HepG2 (cell line): ENCODE data around the gene PREX1. TPM values are rescaled to one million over a fixed set of nuclear protein-coding genes. Genes with fewer than 3 reads are reported as not detected.

Source experiments
- ATAC-seq: fragments of 200-7000 bp; cut with Tn5 transposase; 3 replicates; pipeline ENCODE4 v1.9.1; 2020; ENCODE audit warnings: mild to moderate bottlenecking, moderate library complexity
- BruUV-seq: library from RNA; stranded (reverse); fragments of 400-500 nt; replicated peaks from 2 replicates; lab custom pipeline; 2021; lab: Mats Ljungman, UMichigan
- CTCF ChIA-PET: fragments of 300-600 bp; formaldehyde crosslinking; extraction: SDS; loops from one replicate; lab custom pipeline; 2021; ENCODE audit warnings: low total read pairs, inconsistent platforms, low intra/inter-chr PET ratio; lab: Yijun Ruan, JAX
- POLR2A ChIA-PET: fragments of 350-600 bp; sonication (Branson Sonifier 250); formaldehyde crosslinking; loops from one replicate; lab custom pipeline; 2020; ENCODE audit warnings: antibody characterized with exemption, inconsistent platforms; lab: Yijun Ruan, JAX
- DNase-seq: peaks from one replicate; pipeline ENCODE4 v3.0.0-alpha.2; 2015; ENCODE audit warnings: low spot score
- FAIRE-seq: peaks from 3 replicates; lab custom pipeline; 2011; peaks lifted over from hg19 to GRCh38; lab: Jason Lieb, UNC
- H2AFZ ChIP-seq: one replicate; pipeline ENCODE4 v1.6.1; 2011; ENCODE audit warnings: low read length, inconsistent platforms
- H3K27ac ChIP-seq: fragments of 300-600 bp; 3 replicates; pipeline ENCODE4 v1.8.0; 2011; ENCODE audit warnings: mixed run types, mild to moderate bottlenecking, mixed read lengths, low read length, inconsistent platforms; ENCODE audit not compliant: insufficient read depth; ENCODE audit errors: extremely low read length
- H3K27me3 ChIP-seq, 2 experiments: fragments of 200-600 bp in 1 of 2; 2 replicates in 1 of 2; 3 replicates in 1 of 2; pipeline versions ENCODE4 v1.6.0 to v1.8.0; 2011; ENCODE audit warnings: low read length in 2 of 2, mild to moderate bottlenecking in 2 of 2, moderate library complexity in 2 of 2, inconsistent platforms in 1 of 2; ENCODE audit not compliant: insufficient read depth in 2 of 2, control insufficient read depth in 1 of 2
- H3K36me3 ChIP-seq, 2 experiments: fragments of 200-600 bp in 1 of 2; replicated peaks in 1 of 2; 2 replicates in 1 of 2; 3 replicates in 1 of 2; pipeline versions ENCODE4 v1.5.1 to v1.8.0; 2011; ENCODE audit warnings: low read length in 2 of 2, inconsistent platforms in 1 of 2; ENCODE audit not compliant: insufficient read depth in 2 of 2, control insufficient read depth in 1 of 2
- H3K4me1 ChIP-seq: 2 replicates; pipeline ENCODE4 v1.5.1; 2012; ENCODE audit warnings: low read length, inconsistent platforms; ENCODE audit not compliant: insufficient read depth
- H3K4me2 ChIP-seq: 2 replicates; pipeline ENCODE4 v1.6.0; 2011; ENCODE audit warnings: low read depth, low read length, inconsistent platforms
- H3K4me3 ChIP-seq, 3 experiments: fragments of 200-600 bp in 1 of 3; sonication (generic), shearing (Covaris generic) in 1 of 3; replicated peaks in 1 of 3; 2 replicates each; pipeline ENCODE4 v1.5.1; 2011 to 2016; ENCODE audit warnings: low read length in 3 of 3, inconsistent platforms in 2 of 3, low read depth in 2 of 3, mild to moderate bottlenecking in 2 of 3, control low read depth in 1 of 3, mixed read lengths in 1 of 3; ENCODE audit not compliant: insufficient read depth in 1 of 3
- H3K79me2 ChIP-seq: one replicate; pipeline ENCODE4 v1.6.1; 2011; ENCODE audit warnings: low read length, inconsistent platforms; ENCODE audit not compliant: insufficient read depth
- H3K9ac ChIP-seq: 2 replicates; pipeline ENCODE4 v1.6.0; 2011; ENCODE audit warnings: mild to moderate bottlenecking, low read depth, low read length, inconsistent platforms; ENCODE audit not compliant: insufficient read depth
- H3K9me3 ChIP-seq: 2 replicates; pipeline ENCODE4 v1.5.1; 2012; ENCODE audit warnings: mild to moderate bottlenecking, low read length
- H4K20me1 ChIP-seq: 2 replicates; pipeline ENCODE4 v1.6.0; 2011; ENCODE audit warnings: inconsistent platforms, mild to moderate bottlenecking, low read length, moderate library complexity; ENCODE audit not compliant: insufficient read depth
- ADNP ChIP-seq: sonication (generic); formaldehyde crosslinking; IDR thresholded peaks from 2 replicates; pipeline ENCODE4 v1.4.0; 2020; ENCODE audit warnings: missing genetic modification reagents
- ATF3 ChIP-seq: sonication (generic); formaldehyde crosslinking; IDR thresholded peaks from 2 replicates; pipeline ENCODE4 v1.4.0; 2020; ENCODE audit warnings: missing genetic modification reagents
- FUBP1 ChIP-seq: sonication (generic); formaldehyde crosslinking; IDR thresholded peaks from 2 replicates; pipeline ENCODE4 v1.5.1; 2020; ENCODE audit warnings: missing genetic modification reagents, mild to moderate bottlenecking, borderline replicate concordance
- IKZF5 ChIP-seq: IDR thresholded peaks from 2 replicates; pipeline ENCODE4 v1.6.1; 2018; ENCODE audit warnings: missing genetic modification reagents, mild to moderate bottlenecking, missing compliant biosample characterization
- MEF2D ChIP-seq: sonication (generic); formaldehyde crosslinking; IDR thresholded peaks from 2 replicates; pipeline ENCODE4 v1.5.1; 2020; ENCODE audit warnings: mild to moderate bottlenecking, missing genetic modification reagents
- NFKBIZ ChIP-seq: IDR thresholded peaks from 2 replicates; pipeline ENCODE4 v1.6.1; 2018; ENCODE audit warnings: missing genetic modification reagents, missing compliant biosample characterization
- NFYB ChIP-seq: sonication (generic); formaldehyde crosslinking; IDR thresholded peaks from 2 replicates; pipeline ENCODE4 v1.4.0; 2020; ENCODE audit warnings: missing genetic modification reagents
- PAF1 ChIP-seq: IDR thresholded peaks from 2 replicates; pipeline ENCODE4 v1.6.1; 2016; ENCODE audit warnings: missing genetic modification reagents, missing compliant biosample characterization
- POGZ ChIP-seq: sonication (generic); formaldehyde crosslinking; IDR thresholded peaks from 2 replicates; pipeline ENCODE4 v1.4.0; 2020; ENCODE audit warnings: mild to moderate bottlenecking, missing genetic modification reagents
- SOX13 ChIP-seq, 3 experiments: fragments of 450-650 bp in 1 of 3; sonication (generic) in 1 of 3; formaldehyde crosslinking in 1 of 3; IDR thresholded peaks in 2 of 3; conservative IDR thresholded peaks in 1 of 3; 2 replicates each; pipeline versions ENCODE4 v1.5.0 to v1.6.1; 2016 to 2020; ENCODE audit warnings: antibody characterized with exemption in 1 of 3, mild to moderate bottlenecking in 1 of 3, missing compliant biosample characterization in 1 of 3, missing genetic modification reagents in 1 of 3, moderate library complexity in 1 of 3
- YY1 ChIP-seq: IDR thresholded peaks from 2 replicates; pipeline ENCODE4 v1.6.1; 2011; ENCODE audit warnings: low read length, low read depth, moderate library complexity, mild to moderate bottlenecking; ENCODE audit not compliant: insufficient read depth, insufficient replicate concordance
- ZBTB21 ChIP-seq: sonication (generic); formaldehyde crosslinking; IDR thresholded peaks from 2 replicates; pipeline ENCODE4 v1.4.0; 2020; ENCODE audit warnings: missing genetic modification reagents
- ZNF121 ChIP-seq: sonication (generic); formaldehyde crosslinking; IDR thresholded peaks from 2 replicates; pipeline ENCODE4 v1.5.0; 2020; ENCODE audit warnings: mild to moderate bottlenecking, missing genetic modification reagents
- ZNF251 ChIP-seq: sonication (generic); formaldehyde crosslinking; IDR thresholded peaks from 2 replicates; pipeline ENCODE4 v1.9.0; 2021; ENCODE audit warnings: mild to moderate bottlenecking, missing genetic modification reagents
- ZNF329 ChIP-seq: sonication (generic); formaldehyde crosslinking; IDR thresholded peaks from 2 replicates; pipeline ENCODE4 v1.9.0; 2021; ENCODE audit warnings: low read depth, mild to moderate bottlenecking, missing genetic modification reagents
- ZNF484 ChIP-seq: sonication (generic); formaldehyde crosslinking; IDR thresholded peaks from 2 replicates; pipeline ENCODE4 v1.5.1; 2020; ENCODE audit warnings: mild to moderate bottlenecking, low read depth, missing genetic modification reagents, borderline replicate concordance
- WGBS: methylation state at CpG from one replicate; pipeline ENCODE4 v1.1.6; 2017; ENCODE audit warnings: low lambda C conversion rate; 5-methylcytosine and 5-hydroxymethylcytosine counted together
- in situ Hi-C: cut with HindIII; loops from 2 replicates; pipeline ENCODE4 v1.10.0; 2017; ENCODE audit warnings: low pct_unique_long_range_greater_than_20kb; ENCODE audit not compliant: extremely low pct_ligation_motif_present
- intact Hi-C: fragments of 100-400 bp; cut with micrococcal nuclease; formaldehyde crosslinking; loops from one replicate; pipeline ENCODE4 v1.10.0; 2022; ENCODE audit not compliant: unreplicated experiment
- polyA plus RNA-seq, 8 experiments: library from polyadenylated mRNA; depleted of rRNA in 3 of 8; stranded (reverse) in 7 of 8; unstranded in 1 of 8; fragments of >200 nt; fragmentation: Illumina TruSeq in 4 of 8; extraction: Trizol in 4 of 8; gene quantifications; 2 replicates each; pipeline versions ENCODE4 v1.2.1 to v1.2.3, GENCODE V29; 2011 to 2016; ENCODE audit warnings: low read depth in 4 of 8, missing spikeins in 1 of 8, mixed read lengths in 1 of 8; ENCODE audit not compliant: insufficient read depth in 1 of 8
- total RNA-seq, 5 experiments: library from RNA; depleted of rRNA; stranded (reverse); fragments of >200 nt; fragmentation: Illumina TruSeq; extraction: Trizol; gene quantifications; 2 replicates each; pipeline ENCODE4 v1.2.3, GENCODE V29; 2016; ENCODE audit warnings: low read depth in 1 of 5

The PREX1 gene
- total and polyA plus RNA-seq, 2 of the 13 experiments (the other 11 are each of a cell fraction or from before 2014, with no cell fraction given): 0.02 to 0.04 TPM

- DNase-seq (no peak), FAIRE-seq (no peak), ATAC-seq (no peak)
- no peak for TF ChIP-seq PAF1 (CRISPR knock-in tag)
- no peak for TF ChIP-seq ZNF251
- no peaks in the 10 kb centered on the region for H3K79me2 ChIP-seq
- H3K4me1 ChIP-seq: peaks cover 6% of the 10 kb centered on the region
- no peak overlapping the region for H3K4me2 ChIP-seq
- no peaks in the 10 kb centered on the region for H3K9me3 ChIP-seq
- H3K27ac ChIP-seq: no peak overlapping the region
- 27% methylated on average over 6 of the region's 6 CpGs for WGBS
- BruUV-seq: no TSS peak
- H3K36me3 ChIP-seq: no peaks in the 10 kb centered on the region
- no peak overlapping the region for H2AFZ ChIP-seq
- in situ Hi-C loops (no loop called here), intact Hi-C loops (no loop called here)
- H3K9ac ChIP-seq: no peak overlapping the region
- ChIA-PET POLR2A (no interaction called here), CTCF (no interaction called here)
- H3K4me3 ChIP-seq: no peak overlapping the region
- peaks cover 10 to 57% of the 10 kb centered on the region in 2 experiments; a peak in 4 of 5 replicates for H3K27me3 ChIP-seq
- no peaks in the 10 kb centered on the region; the same call in 1 of the 2 replicates for H4K20me1 ChIP-seq
These were observed 82.5 kb downstream of the PREX1 start for GRCh38 chr20:48745330-48745729.

- DNase-seq: no peak
- H4K20me1 ChIP-seq: no peaks in the 10 kb centered on the region; the same call in 1 of the 2 replicates
- TF ChIP-seq SOX13 (IDR thresholded peaks at IDR 0.05): no peak
- TF ChIP-seq SOX13 (CRISPR knock-in tag; conservative IDR thresholded peaks at IDR 0.05 in 1 of 2, IDR thresholded peaks at IDR 0.05 in 1 of 2): no peak
- no peak for TF ChIP-seq ZBTB21 (CRISPR knock-in tag)
- no peak for TF ChIP-seq ADNP (CRISPR knock-in tag)
- no peak for TF ChIP-seq ZNF121
- TF ChIP-seq ZNF329: no peak
- TF ChIP-seq IKZF5 (CRISPR knock-in tag): no peak
- TF ChIP-seq ZNF484 (CRISPR knock-in tag): no peak
- no peak for TF ChIP-seq FUBP1 (CRISPR knock-in tag)
- TF ChIP-seq MEF2D (CRISPR knock-in tag): no peak
- TF ChIP-seq ATF3: no peak
- no peak for TF ChIP-seq YY1
- TF ChIP-seq POGZ: no peak
- no peak for TF ChIP-seq NFYB (CRISPR knock-in tag)
- TF ChIP-seq NFKBIZ (CRISPR knock-in tag): no peak
- no peak overlapping the region for H3K4me2 ChIP-seq
- H2AFZ ChIP-seq: no peak overlapping the region
- H3K36me3 ChIP-seq: no peaks in the 10 kb centered on the region
- no peak for ATAC-seq
- H3K27me3 ChIP-seq: peaks cover 10 to 56% of the 10 kb centered on the region in 2 experiments; a peak in 4 of 5 replicates
- POLR2A ChIA-PET: no interaction called here
- CTCF ChIA-PET: no interaction called here
- in situ Hi-C loops (no loop called here), intact Hi-C loops (no loop called here)
- H3K79me2 ChIP-seq: no peaks in the 10 kb centered on the region
- no peak for FAIRE-seq
- WGBS: 30% methylated on average over 4 of the region's 6 CpGs
- no TSS peak for BruUV-seq
- H3K27ac ChIP-seq: no peak overlapping the region
- peaks cover 9% of the 10 kb centered on the region for H3K4me1 ChIP-seq
- no peak overlapping the region for H3K9ac ChIP-seq
- H3K9me3 ChIP-seq: no peaks in the 10 kb centered on the region
- no peak overlapping the region for H3K4me3 ChIP-seq
These were observed 83.3 kb downstream of the PREX1 start for GRCh38 chr20:48744515-48744914.
